Measurements from ENCODE around the gene DOK7. TPM values are rescaled to one million over a fixed set of nuclear protein-coding genes. Genes with fewer than 3 reads are reported as not detected.

DOK7 gene
- total RNA-seq, 5 donors from 2014 or later (not counting 1 experiment from before 2014, with no cell fraction given), result 0.22 to 0.58 (median 0.36) TPM; not detected in 2

DNA sequence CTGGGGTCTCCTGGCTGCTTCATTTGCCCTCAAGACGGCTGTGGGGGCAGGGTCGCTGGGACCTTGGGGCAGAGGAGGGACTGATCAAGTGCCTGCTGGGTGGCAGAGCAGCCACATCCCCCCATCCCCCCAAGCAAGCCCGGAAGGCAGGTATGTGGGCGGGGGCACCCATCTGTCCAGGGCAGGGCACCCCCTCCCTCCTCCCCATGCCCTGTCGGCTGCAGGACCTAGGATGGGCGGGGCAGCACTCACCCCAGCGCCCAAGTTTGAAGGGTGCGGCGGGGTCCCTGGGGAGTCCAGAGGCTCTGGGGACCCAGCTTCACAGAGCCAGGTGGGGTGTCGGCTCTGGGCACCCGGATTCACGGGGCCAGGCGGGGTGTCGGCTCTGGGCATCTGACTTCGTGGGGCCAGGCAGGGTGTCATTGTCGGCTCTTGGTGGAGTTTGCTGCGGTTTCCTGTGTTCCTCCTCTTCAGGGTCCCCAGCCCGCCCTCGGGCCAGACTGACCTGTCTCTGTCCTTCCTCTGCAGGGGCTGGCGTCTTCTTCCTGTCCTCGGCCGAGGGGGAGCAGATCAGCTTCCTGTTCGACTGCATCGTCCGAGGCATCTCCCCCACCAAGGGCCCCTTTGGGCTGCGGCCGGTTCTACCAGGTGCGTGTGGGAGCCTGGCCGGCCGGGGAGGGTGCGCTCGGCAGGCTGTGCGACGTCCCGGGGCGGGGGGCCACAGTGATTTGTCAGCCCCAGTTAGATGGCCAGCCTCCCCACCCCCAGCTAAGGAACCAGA is 22.1 kb downstream of the DOK7 start:
- H3K36me3 Mint-ChIP-seq, result no peaks in the 10 kb centered on the region
- ChIA-PET POLR2A (no interaction called here), CTCF (no interaction called here)
- no peak overlapping the region for H3K4me3 ChIP-seq (ENCODE audit: control insufficient read depth in 1 of 2, extremely low read depth in 1 of 2, low read length in 1 of 2)
- no peak overlapping the region for H3K27ac ChIP-seq (ENCODE audit: low read length)
- peaks cover 26 to 36% of the 10 kb centered on the region in 2 donors for H3K27me3 Mint-ChIP-seq
- H3K36me3 ChIP-seq (ENCODE audit: control insufficient read depth in 2 of 2, extremely low read depth in 1 of 2, insufficient read depth in 1 of 2, low read length in 1 of 2), result no peaks in the 10 kb centered on the region
- H3K4me1 ChIP-seq (ENCODE audit: control insufficient read depth in 1 of 2, extremely low read depth in 1 of 2, insufficient read depth in 2 of 2, low read length in 2 of 2), result peaks cover 0 to 28% of the 10 kb centered on the region in 2 experiments
- DNase-seq (no peak), ATAC-seq (replicated peaks in 1 of 4) (no peak)
- peak overlapping the region in 1 of 3 donors; percentile 13 for H3K4me3 Mint-ChIP-seq
- H3K9me3 ChIP-seq, result no peaks in the 10 kb centered on the region
- H3K4me1 Mint-ChIP-seq, result peaks cover 0 to 11% (median 1%) of the 10 kb centered on the region in 3 donors
- H3K27me3 ChIP-seq (replicated peaks in 1 of 2; ENCODE audit: control insufficient read depth in 2 of 2, extremely low read depth in 1 of 2, insufficient read depth in 2 of 2, low read length in 1 of 2), result peaks cover 0 to 88% of the 10 kb centered on the region in 2 experiments
- WGBS (ENCODE audit: insufficient coverage), result 18% methylated on average over 29 of the region's 36 CpGs
- H3K27ac Mint-ChIP-seq, result no peak overlapping the region
- no peaks in the 10 kb centered on the region for H3K9me3 Mint-ChIP-seq

DNA sequence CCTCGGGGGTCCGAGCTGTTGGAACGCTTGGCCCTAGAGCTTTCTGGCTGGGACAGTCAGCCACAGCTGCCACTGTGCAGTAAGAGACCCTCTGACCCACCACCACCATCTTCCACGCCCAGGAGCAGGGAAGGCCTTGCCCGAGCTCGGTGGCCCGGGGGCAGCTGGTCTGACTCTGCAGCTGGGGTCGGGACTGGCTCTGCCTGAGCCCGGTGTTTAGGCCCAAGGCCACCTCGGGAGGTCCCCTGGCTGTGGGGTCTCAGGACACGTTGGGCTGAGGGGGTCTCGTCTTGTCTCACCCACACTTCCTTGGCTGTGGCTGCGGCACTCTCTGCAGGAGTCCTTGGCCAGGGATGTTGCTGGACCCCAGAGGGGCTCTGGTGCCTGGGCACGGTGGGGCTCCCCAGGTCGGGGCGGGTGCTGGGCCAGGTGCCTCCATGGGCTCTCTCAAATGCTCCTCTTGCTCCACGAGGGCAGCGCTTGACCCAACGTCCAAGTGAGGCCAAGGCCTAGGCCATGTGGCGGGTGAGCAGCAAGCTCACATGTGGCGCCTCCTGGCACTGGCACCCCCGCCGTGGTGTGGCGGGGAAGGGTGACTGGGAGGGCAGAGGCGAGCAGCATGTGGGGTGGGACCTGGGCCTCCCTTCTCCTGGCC is 22.9 kb downstream of the DOK7 start:
- Histone ChIP-seq H3K27me3 (replicated peaks in 1 of 2; ENCODE audit: control insufficient read depth in 2 of 2, extremely low read depth in 1 of 2, insufficient read depth in 2 of 2, low read length in 1 of 2) (peaks cover 0 to 83% of the 10 kb centered on the region in 2 experiments), H3K4me1 (ENCODE audit: control insufficient read depth in 1 of 2, extremely low read depth in 1 of 2, insufficient read depth in 2 of 2, low read length in 2 of 2) (peaks cover 0 to 23% of the 10 kb centered on the region in 2 experiments), H3K4me3 (ENCODE audit: control insufficient read depth in 1 of 2, extremely low read depth in 1 of 2, low read length in 1 of 2) (no peak overlapping the region), H3K9me3 (no peaks in the 10 kb centered on the region), H3K36me3 (ENCODE audit: control insufficient read depth in 2 of 2, extremely low read depth in 1 of 2, insufficient read depth in 1 of 2, low read length in 1 of 2) (no peaks in the 10 kb centered on the region), H3K27ac (ENCODE audit: low read length) (no peak overlapping the region)
- ChIA-PET POLR2A (no interaction called here), CTCF (no interaction called here)
- Mint-ChIP-seq H3K4me1 (peaks cover 0 to 11% (median 1%) of the 10 kb centered on the region in 3 donors), H3K27ac (no peak overlapping the region), H3K27me3 (peaks cover 25 to 38% of the 10 kb centered on the region in 2 donors), H3K9me3 (no peaks in the 10 kb centered on the region), H3K4me3 (no peak overlapping the region), H3K36me3 (no peaks in the 10 kb centered on the region)
- DNase-seq, result no peak
- ATAC-seq (replicated peaks in 1 of 4), result no peak
- WGBS (ENCODE audit: insufficient coverage), result 88% methylated on average over 18 of the region's 25 CpGs

DNA sequence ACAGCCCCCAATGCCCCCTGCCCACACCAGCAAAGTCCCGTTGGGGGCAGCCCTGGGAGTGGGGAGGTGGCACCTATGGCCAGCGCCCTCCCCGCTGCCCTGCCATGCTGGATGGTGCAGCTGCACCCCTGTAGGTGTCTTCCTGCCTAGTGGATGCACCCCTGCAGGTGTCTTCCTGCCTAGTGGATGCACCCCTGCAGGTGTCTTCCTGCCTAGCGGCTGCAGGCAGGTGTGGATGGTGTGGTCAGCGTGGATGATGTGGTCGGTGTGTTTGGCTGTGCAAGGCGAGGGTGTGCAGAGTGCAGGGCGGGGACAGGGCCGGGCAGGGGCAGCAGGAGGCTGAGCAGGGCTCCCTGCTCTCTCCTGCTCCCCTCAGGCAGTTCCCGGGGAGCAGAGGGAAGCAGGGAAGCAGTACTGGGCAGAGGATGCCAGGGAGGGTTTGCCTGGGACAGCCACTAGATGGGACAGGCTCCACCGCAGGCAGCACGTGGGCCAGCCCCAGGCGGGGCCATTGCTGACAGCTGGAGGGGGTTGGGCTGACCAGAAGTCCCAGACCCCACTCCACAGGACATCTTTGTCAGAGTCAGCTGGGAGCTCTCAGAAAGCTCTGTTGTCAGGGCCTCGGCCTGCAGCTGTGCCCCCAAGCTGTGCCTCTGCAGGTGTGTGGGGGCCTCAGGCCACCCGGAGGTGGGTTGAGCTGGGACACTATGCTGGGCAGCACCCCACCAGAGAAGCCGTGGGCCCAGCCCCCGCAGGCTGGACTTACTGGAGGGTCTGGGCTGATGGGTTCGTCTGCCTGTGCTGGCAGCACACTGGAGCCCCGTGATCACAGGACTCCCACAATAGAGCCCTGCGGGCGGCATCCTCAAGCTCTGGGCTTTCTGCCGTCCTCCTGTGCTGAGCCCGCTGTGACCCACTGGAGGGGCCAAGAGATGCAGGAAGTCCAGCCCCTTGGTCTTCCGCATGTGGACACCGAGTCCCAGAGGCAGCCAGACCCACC is 23.7 kb downstream of the DOK7 start:
- WGBS (ENCODE audit: insufficient coverage), result 60% methylated on average over 24 of the region's 25 CpGs
- peak in 1 of 4 experiments; percentile 13 for ATAC-seq (replicated peaks in 1 of 4)
- no peak overlapping the region for H3K4me3 ChIP-seq (ENCODE audit: control insufficient read depth in 1 of 2, extremely low read depth in 1 of 2, low read length in 1 of 2)
- no peak overlapping the region for H3K4me3 Mint-ChIP-seq
- no peaks in the 10 kb centered on the region for H3K36me3 Mint-ChIP-seq
- DNase-seq, result no peak
- no peaks in the 10 kb centered on the region for H3K36me3 ChIP-seq (ENCODE audit: control insufficient read depth in 2 of 2, extremely low read depth in 1 of 2, insufficient read depth in 1 of 2, low read length in 1 of 2)
- H3K4me1 Mint-ChIP-seq, result peaks cover 0 to 13% (median 1%) of the 10 kb centered on the region in 3 donors
- H3K27me3 Mint-ChIP-seq, result peaks cover 26 to 39% of the 10 kb centered on the region in 2 donors
- peaks cover 0 to 23% of the 10 kb centered on the region in 2 experiments for H3K4me1 ChIP-seq (ENCODE audit: control insufficient read depth in 1 of 2, extremely low read depth in 1 of 2, insufficient read depth in 2 of 2, low read length in 2 of 2)
- CTCF ChIA-PET, result no interaction called here
- H3K27ac Mint-ChIP-seq, result no peak overlapping the region
- peaks cover 0 to 80% of the 10 kb centered on the region in 2 experiments for H3K27me3 ChIP-seq (replicated peaks in 1 of 2; ENCODE audit: control insufficient read depth in 2 of 2, extremely low read depth in 1 of 2, insufficient read depth in 2 of 2, low read length in 1 of 2)
- no peak overlapping the region for H3K27ac ChIP-seq (ENCODE audit: low read length)
- POLR2A ChIA-PET, result no interaction called here
- H3K9me3 ChIP-seq, result no peaks in the 10 kb centered on the region
- H3K9me3 Mint-ChIP-seq, result no peaks in the 10 kb centered on the region

DNA sequence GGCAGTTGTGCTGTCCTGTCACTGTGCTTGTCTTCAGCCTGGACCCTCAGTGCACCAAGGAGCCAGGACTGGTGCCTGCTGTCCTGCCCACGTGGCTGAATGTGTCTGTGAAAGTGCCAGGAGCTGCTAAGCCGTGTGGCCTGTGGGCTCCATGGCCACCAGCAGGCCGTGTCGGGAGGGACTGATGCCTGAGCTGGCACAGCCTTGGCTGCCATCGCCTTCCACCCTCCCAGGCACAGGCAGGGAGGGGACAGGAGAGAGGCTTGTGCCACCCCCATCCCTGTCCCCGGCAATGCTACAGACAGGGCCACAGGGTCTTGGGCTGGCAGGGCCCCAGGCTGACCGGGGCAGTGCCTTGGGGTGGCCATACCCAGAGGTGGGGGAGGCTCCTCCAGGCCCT is 24.8 kb downstream of the DOK7 start:
- Mint-ChIP-seq H3K27ac (no peak overlapping the region), H3K4me3 (no peak overlapping the region), H3K4me1 (peaks cover 0 to 13% (median 1%) of the 10 kb centered on the region in 3 donors), H3K36me3 (no peaks in the 10 kb centered on the region), H3K9me3 (no peaks in the 10 kb centered on the region), H3K27me3 (peaks cover 32 to 36% of the 10 kb centered on the region in 2 donors)
- no peak for ATAC-seq (replicated peaks in 1 of 4)
- ChIA-PET CTCF (no interaction called here), POLR2A (no interaction called here)
- Histone ChIP-seq H3K27ac (ENCODE audit: low read length) (no peak overlapping the region), H3K4me3 (ENCODE audit: control insufficient read depth in 1 of 2, extremely low read depth in 1 of 2, low read length in 1 of 2) (no peak overlapping the region), H3K27me3 (replicated peaks in 1 of 2; ENCODE audit: control insufficient read depth in 2 of 2, extremely low read depth in 1 of 2, insufficient read depth in 2 of 2, low read length in 1 of 2) (peaks cover 0 to 80% of the 10 kb centered on the region in 2 experiments), H3K4me1 (ENCODE audit: control insufficient read depth in 1 of 2, extremely low read depth in 1 of 2, insufficient read depth in 2 of 2, low read length in 2 of 2) (peaks cover 0 to 23% of the 10 kb centered on the region in 2 experiments), H3K9me3 (no peaks in the 10 kb centered on the region), H3K36me3 (ENCODE audit: control insufficient read depth in 2 of 2, extremely low read depth in 1 of 2, insufficient read depth in 1 of 2, low read length in 1 of 2) (no peaks in the 10 kb centered on the region)
- no peak for DNase-seq
- 72% methylated on average over 5 of the region's 7 CpGs for WGBS (ENCODE audit: insufficient coverage)

DNA sequence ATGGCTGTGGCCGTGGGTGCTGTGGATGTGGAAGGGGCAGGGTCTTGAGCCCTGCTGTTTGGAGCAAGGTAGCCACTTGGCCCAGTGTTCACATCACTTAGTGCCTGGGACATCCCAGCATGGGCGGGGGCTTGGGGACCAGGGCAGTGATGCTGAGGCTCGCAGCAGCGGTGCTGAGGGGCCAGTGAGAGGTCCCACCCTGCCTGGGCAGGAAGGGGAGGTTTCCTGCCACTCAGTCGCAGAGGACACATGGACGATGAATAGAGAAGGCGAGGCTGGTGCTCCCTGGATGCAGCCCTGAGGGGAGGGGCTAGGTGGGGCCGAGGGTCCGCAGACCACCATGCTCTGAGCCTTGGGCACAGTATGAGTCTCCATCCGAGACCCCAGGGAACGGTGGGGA is 25.7 kb downstream of the DOK7 start:
- Mint-ChIP-seq H3K36me3 (no peaks in the 10 kb centered on the region), H3K27ac (no peak overlapping the region), H3K4me3 (no peak overlapping the region), H3K4me1 (peaks cover 0 to 13% (median 1%) of the 10 kb centered on the region in 3 donors), H3K9me3 (no peaks in the 10 kb centered on the region), H3K27me3 (peaks cover 31 to 32% of the 10 kb centered on the region in 2 donors)
- DNase-seq (no peak), ATAC-seq (replicated peaks in 1 of 4) (no peak)
- CTCF ChIA-PET, result no interaction called here
- Histone ChIP-seq H3K4me3 (ENCODE audit: control insufficient read depth in 1 of 2, extremely low read depth in 1 of 2, low read length in 1 of 2) (no peak overlapping the region), H3K27me3 (replicated peaks in 1 of 2; ENCODE audit: control insufficient read depth in 2 of 2, extremely low read depth in 1 of 2, insufficient read depth in 2 of 2, low read length in 1 of 2) (peaks cover 0 to 82% of the 10 kb centered on the region in 2 experiments), H3K36me3 (ENCODE audit: control insufficient read depth in 2 of 2, extremely low read depth in 1 of 2, insufficient read depth in 1 of 2, low read length in 1 of 2) (no peaks in the 10 kb centered on the region), H3K27ac (ENCODE audit: low read length) (no peak overlapping the region), H3K9me3 (no peaks in the 10 kb centered on the region), H3K4me1 (ENCODE audit: control insufficient read depth in 1 of 2, extremely low read depth in 1 of 2, insufficient read depth in 2 of 2, low read length in 2 of 2) (peaks cover 0 to 18% of the 10 kb centered on the region in 2 experiments)
- POLR2A ChIA-PET, result no interaction called here
- 40% methylated on average over 11 of the region's 11 CpGs for WGBS (ENCODE audit: insufficient coverage)

DNA sequence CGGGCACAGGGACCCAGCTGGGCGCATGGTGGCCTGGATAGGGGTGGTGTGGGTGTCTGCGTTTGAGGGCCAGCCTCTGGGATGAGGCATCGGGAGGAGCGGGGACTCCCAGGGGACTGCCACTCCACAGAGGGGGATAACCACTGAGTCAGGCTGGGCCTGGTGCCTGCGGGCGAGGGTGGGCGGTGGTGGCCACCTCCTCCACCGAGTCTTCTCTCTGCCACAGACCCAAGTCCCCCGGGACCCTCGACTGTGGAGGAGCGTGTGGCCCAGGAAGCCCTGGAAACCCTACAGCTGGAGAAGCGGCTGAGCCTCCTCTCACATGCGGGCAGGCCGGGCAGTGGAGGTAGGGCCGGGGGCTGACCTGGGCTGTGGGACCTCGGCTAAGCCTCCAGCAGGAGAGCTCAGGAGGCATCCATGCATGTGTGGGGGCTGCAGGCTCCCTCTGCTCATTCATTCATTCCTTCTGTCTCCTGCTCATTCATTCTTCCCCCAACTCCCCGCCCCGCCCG is 26.4 kb downstream of the DOK7 start:
- peaks cover 0 to 82% of the 10 kb centered on the region in 2 experiments for H3K27me3 ChIP-seq (replicated peaks in 1 of 2; ENCODE audit: control insufficient read depth in 2 of 2, extremely low read depth in 1 of 2, insufficient read depth in 2 of 2, low read length in 1 of 2)
- H3K4me1 Mint-ChIP-seq, result peaks cover 0 to 10% (median 1%) of the 10 kb centered on the region in 3 donors
- H3K27ac ChIP-seq (ENCODE audit: low read length), result no peak overlapping the region
- WGBS (ENCODE audit: insufficient coverage), result 53% methylated on average over 9 of the region's 20 CpGs
- no peak overlapping the region for H3K4me3 Mint-ChIP-seq
- ChIA-PET CTCF (no interaction called here), POLR2A (no interaction called here)
- no peak overlapping the region for H3K4me3 ChIP-seq (ENCODE audit: control insufficient read depth in 1 of 2, extremely low read depth in 1 of 2, low read length in 1 of 2)
- no peaks in the 10 kb centered on the region for H3K36me3 ChIP-seq (ENCODE audit: control insufficient read depth in 2 of 2, extremely low read depth in 1 of 2, insufficient read depth in 1 of 2, low read length in 1 of 2)
- peaks cover 32 to 33% of the 10 kb centered on the region in 2 donors for H3K27me3 Mint-ChIP-seq
- DNase-seq (no peak), ATAC-seq (replicated peaks in 1 of 4) (no peak)
- peaks cover 0 to 11% of the 10 kb centered on the region in 2 experiments for H3K4me1 ChIP-seq (ENCODE audit: control insufficient read depth in 1 of 2, extremely low read depth in 1 of 2, insufficient read depth in 2 of 2, low read length in 2 of 2)
- no peaks in the 10 kb centered on the region for H3K9me3 ChIP-seq
- H3K9me3 Mint-ChIP-seq, result no peaks in the 10 kb centered on the region
- no peak overlapping the region for H3K27ac Mint-ChIP-seq
- H3K36me3 Mint-ChIP-seq, result no peaks in the 10 kb centered on the region

All from T-cell (primary cell).